Activated T-helper 2 cell treated with anti-CD3 and anti-CD28 coated beads, Interferon-gamma antibody, Interleukin-2, Interleukin-4, amounts not matched to agents 10 μg/mL and 5 μg/mL and 100 μg/mL, durations not matched to agents 14 hours and 24 hours and 36 hours (primary cell): ENCODE measurements around the gene SORCS2. TPM values are rescaled to one million over a fixed set of nuclear protein-coding genes. Genes with fewer than 3 reads are reported as not detected.
"Not testable (repeated sequence)": the region's sequence is repeated elsewhere in the genome, so short reads cannot be mapped to it uniquely, and the experiment has no call there.

Source experiments
- DNase-seq: peaks from one replicate; pipeline ENCODE4 v3.0.0; 2021; ENCODE audit warnings: low spot score
- H3K27ac Mint-ChIP-seq: one replicate; pipeline ENCODE4 v1.8.0; 2021; ENCODE audit warnings: mixed read lengths
- H3K27me3 Mint-ChIP-seq: one replicate; pipeline ENCODE4 v1.8.0; 2021; ENCODE audit warnings: low read depth, mixed read lengths
- H3K36me3 Mint-ChIP-seq: one replicate; pipeline ENCODE4 v1.8.0; 2021; ENCODE audit warnings: low read depth, mixed read lengths
- H3K4me1 Mint-ChIP-seq: one replicate; pipeline ENCODE4 v1.8.0; 2021; ENCODE audit warnings: low read depth, mixed read lengths
- H3K4me3 Mint-ChIP-seq: one replicate; pipeline ENCODE4 v1.8.0; 2021; ENCODE audit warnings: low read depth, mild to moderate bottlenecking, moderate library complexity, mixed read lengths
- H3K9me3 Mint-ChIP-seq: one replicate; pipeline ENCODE4 v1.8.0; 2021; ENCODE audit warnings: mixed read lengths
- intact Hi-C: fragments of 100-400 bp; cut with micrococcal nuclease; formaldehyde crosslinking; loops from one replicate; pipeline ENCODE4 v1.15.1; 2023
- total RNA-seq: library from RNA; stranded (reverse); gene quantifications from 2 replicates; pipeline ENCODE4 v1.2.3, GENCODE V29; 2022

Gene SORCS2
- total RNA-seq, 1 donor from 2014 or later, result 0.02 TPM

GRCh38 chr4:7154351-7154981 lies 37.9 kb upstream of the SORCS2 start:
- H3K4me3 Mint-ChIP-seq, result no peak overlapping the region
- no peak overlapping the region for H3K27ac Mint-ChIP-seq
- no peaks in the 10 kb centered on the region for H3K4me1 Mint-ChIP-seq
- no peaks in the 10 kb centered on the region for H3K9me3 Mint-ChIP-seq
- no peaks in the 10 kb centered on the region for H3K36me3 Mint-ChIP-seq
- H3K27me3 Mint-ChIP-seq, result peaks cover 8% of the 10 kb centered on the region
- intact Hi-C loops, result no loop called here
- no peak for DNase-seq

- H3K9me3 Mint-ChIP-seq, result no peaks in the 10 kb centered on the region
- intact Hi-C loops, result no loop called here
- no peak overlapping the region for H3K4me3 Mint-ChIP-seq
- no peak overlapping the region for H3K27ac Mint-ChIP-seq
- H3K27me3 Mint-ChIP-seq, result peaks cover 8% of the 10 kb centered on the region
- no peaks in the 10 kb centered on the region for H3K36me3 Mint-ChIP-seq
- no peaks in the 10 kb centered on the region for H3K4me1 Mint-ChIP-seq
- DNase-seq, result no peak
These were observed 36.7 kb upstream of the SORCS2 start for GRCh38 chr4:7155590-7156071.

DNA sequence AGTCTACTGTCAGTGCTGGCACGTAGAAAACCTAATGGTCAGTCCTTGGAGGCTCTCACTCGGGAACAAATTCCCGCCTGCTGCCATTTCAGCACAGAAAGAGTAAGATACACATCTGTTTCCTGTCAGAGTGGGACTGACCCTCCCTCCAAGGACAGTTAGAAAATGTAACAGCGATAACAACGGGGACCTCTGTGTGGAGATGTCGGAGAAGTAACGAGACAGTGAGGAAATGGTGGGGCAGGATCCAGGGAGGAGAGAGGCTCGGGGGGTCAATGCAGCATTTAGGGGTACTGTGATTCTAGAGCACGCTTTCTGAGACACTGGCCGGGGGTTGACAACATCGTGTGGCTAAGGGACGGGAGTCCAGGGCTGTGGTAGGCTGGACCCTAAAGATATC lies 36.0 kb upstream of the SORCS2 start:
- peaks cover 8% of the 10 kb centered on the region for H3K27me3 Mint-ChIP-seq
- no peaks in the 10 kb centered on the region for H3K36me3 Mint-ChIP-seq
- no peak overlapping the region for H3K27ac Mint-ChIP-seq
- intact Hi-C loops, result no loop called here
- DNase-seq, result no peak
- H3K9me3 Mint-ChIP-seq, result no peaks in the 10 kb centered on the region
- H3K4me3 Mint-ChIP-seq, result no peak overlapping the region
- H3K4me1 Mint-ChIP-seq, result no peaks in the 10 kb centered on the region

DNA sequence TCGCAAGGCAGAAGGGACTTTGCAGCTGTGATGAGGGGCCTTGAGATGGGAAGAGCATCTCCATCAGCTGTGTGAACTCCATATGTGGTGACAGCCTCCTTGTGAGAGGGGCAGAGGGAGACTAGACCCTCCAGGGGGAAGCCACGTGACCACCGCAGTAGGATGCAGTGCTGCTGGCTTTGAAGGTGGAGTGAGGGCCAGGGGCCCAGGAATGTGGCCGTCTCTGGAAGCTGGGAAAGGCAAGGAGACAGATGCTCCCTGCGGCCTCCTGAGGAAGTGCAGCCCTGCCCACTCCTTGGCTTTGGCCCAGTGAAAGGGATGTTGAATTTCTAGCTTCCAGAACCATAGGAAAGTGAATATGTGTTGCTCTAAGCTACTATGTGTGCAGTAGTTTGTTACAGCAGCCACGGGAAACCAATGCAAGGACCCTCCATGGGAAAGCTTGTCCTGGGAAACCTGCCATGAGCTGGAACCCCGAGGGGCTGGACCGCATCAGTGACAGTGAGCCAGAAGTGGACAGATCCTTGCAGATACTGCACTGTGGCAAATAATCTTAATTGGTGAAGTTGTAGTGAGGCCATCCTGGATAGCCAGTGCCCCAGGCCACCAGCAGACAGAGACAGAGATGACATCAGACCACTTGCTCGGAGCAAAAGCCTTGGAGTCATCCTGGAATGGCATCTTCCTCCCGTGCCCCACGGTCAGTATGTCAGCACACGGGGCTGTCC lies 35.4 kb upstream of the SORCS2 start:
- Mint-ChIP-seq H3K4me1 (no peaks in the 10 kb centered on the region), H3K27ac (no peak overlapping the region), H3K36me3 (no peaks in the 10 kb centered on the region), H3K27me3 (peaks cover 8% of the 10 kb centered on the region), H3K4me3 (no peak overlapping the region), H3K9me3 (no peaks in the 10 kb centered on the region)
- intact Hi-C loops, result no loop called here
- no peak for DNase-seq

DNA sequence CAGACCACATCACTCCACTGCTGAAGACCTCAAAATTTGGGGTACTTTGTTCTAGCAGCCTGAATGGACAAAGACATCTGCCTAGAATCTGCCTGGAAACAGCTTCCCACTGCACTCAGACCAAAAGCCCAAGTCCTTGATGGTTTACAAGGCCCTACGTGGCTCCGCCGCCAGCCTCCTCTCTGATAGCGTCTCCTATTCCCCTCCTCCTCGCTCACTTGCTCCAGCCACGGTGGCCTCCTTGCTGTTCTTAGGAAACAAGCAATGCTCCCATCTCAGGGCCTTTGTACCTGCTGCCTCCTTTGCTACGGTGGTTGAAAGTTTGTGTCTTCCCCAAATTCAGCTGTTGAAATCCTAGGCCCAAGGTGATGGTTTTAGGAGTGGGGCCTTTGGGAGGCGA lies 34.7 kb upstream of the SORCS2 start:
- H3K36me3 Mint-ChIP-seq, result no peaks in the 10 kb centered on the region
- H3K9me3 Mint-ChIP-seq, result no peaks in the 10 kb centered on the region
- H3K4me3 Mint-ChIP-seq, result no peak overlapping the region
- peaks cover 8% of the 10 kb centered on the region for H3K27me3 Mint-ChIP-seq
- no peak overlapping the region for H3K27ac Mint-ChIP-seq
- DNase-seq, result no peak
- intact Hi-C loops, result no loop called here
- no peaks in the 10 kb centered on the region for H3K4me1 Mint-ChIP-seq

GRCh38 chr4:7158081-7158750 lies 34.1 kb upstream of the SORCS2 start:
- Mint-ChIP-seq H3K36me3 (no peaks in the 10 kb centered on the region), H3K4me1 (no peaks in the 10 kb centered on the region), H3K4me3 (no peak overlapping the region), H3K27me3 (peaks cover 8% of the 10 kb centered on the region), H3K27ac (no peak overlapping the region), H3K9me3 (no peaks in the 10 kb centered on the region)
- DNase-seq, result no peak
- intact Hi-C loops, result no loop called here

GRCh38 chr4:7158991-7159390 lies 33.3 kb upstream of the SORCS2 start:
- H3K9me3 Mint-ChIP-seq, result no peaks in the 10 kb centered on the region
- H3K36me3 Mint-ChIP-seq, result no peaks in the 10 kb centered on the region
- no peak for DNase-seq
- no peak overlapping the region for H3K4me3 Mint-ChIP-seq
- no peak overlapping the region for H3K27ac Mint-ChIP-seq
- peaks cover 8% of the 10 kb centered on the region for H3K27me3 Mint-ChIP-seq
- intact Hi-C loops, result no loop called here
- no peaks in the 10 kb centered on the region for H3K4me1 Mint-ChIP-seq

- Mint-ChIP-seq H3K36me3 (no peaks in the 10 kb centered on the region), H3K4me1 (no peaks in the 10 kb centered on the region), H3K27ac (no peak overlapping the region), H3K9me3 (no peaks in the 10 kb centered on the region), H3K4me3 (no peak overlapping the region), H3K27me3 (peaks cover 8% of the 10 kb centered on the region)
- intact Hi-C loops, result no loop called here
- no peak for DNase-seq
These were observed 32.4 kb upstream of the SORCS2 start for GRCh38 chr4:7159923-7160322.

DNA sequence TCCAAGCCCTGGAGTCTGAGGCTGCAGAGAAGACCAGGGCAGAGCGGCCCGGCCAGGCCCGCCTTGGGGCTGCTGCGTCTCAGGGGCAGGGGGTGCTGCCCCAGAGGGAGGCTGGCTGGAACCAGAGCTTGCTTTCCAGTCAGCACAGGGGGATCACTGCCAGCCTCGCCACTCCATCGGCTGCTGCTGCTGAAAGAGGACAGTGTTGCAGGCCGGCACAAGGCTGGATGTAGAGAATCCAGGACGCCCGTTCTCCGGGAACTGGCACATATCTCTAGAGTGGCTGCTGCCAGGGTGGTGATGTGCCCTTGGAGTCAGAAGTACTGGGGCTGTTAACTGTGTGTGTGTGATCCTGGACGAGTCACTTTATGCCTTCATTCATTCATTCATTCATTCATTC lies 31.9 kb upstream of the SORCS2 start:
- H3K27ac Mint-ChIP-seq, result no peak overlapping the region
- no peak for DNase-seq
- peaks cover 8% of the 10 kb centered on the region for H3K27me3 Mint-ChIP-seq
- H3K9me3 Mint-ChIP-seq, result no peaks in the 10 kb centered on the region
- no peaks in the 10 kb centered on the region for H3K36me3 Mint-ChIP-seq
- H3K4me3 Mint-ChIP-seq, result no peak overlapping the region
- H3K4me1 Mint-ChIP-seq, result no peaks in the 10 kb centered on the region
- intact Hi-C loops, result no loop called here

GRCh38 chr4:7160951-7161440 lies 31.3 kb upstream of the SORCS2 start:
- Mint-ChIP-seq H3K4me1 (no peaks in the 10 kb centered on the region), H3K9me3 (no peaks in the 10 kb centered on the region), H3K36me3 (no peaks in the 10 kb centered on the region), H3K27ac (no peak overlapping the region), H3K27me3 (peaks cover 8% of the 10 kb centered on the region), H3K4me3 (no peak overlapping the region)
- intact Hi-C loops, result no loop called here
- no peak for DNase-seq

- no peak overlapping the region for H3K27ac Mint-ChIP-seq
- intact Hi-C loops, result no loop called here
- no peak overlapping the region for H3K4me3 Mint-ChIP-seq
- H3K27me3 Mint-ChIP-seq, result peaks cover 2% of the 10 kb centered on the region
- H3K36me3 Mint-ChIP-seq, result no peaks in the 10 kb centered on the region
- no peak for DNase-seq
- H3K4me1 Mint-ChIP-seq, result no peaks in the 10 kb centered on the region
- H3K9me3 Mint-ChIP-seq, result no peaks in the 10 kb centered on the region
These were observed 30.6 kb upstream of the SORCS2 start for GRCh38 chr4:7161721-7162214.

- intact Hi-C loops, result not testable (repeated sequence)
These were observed 27.1 kb upstream of the SORCS2 start for GRCh38 chr4:7165056-7165873.

More at GRCh38 chr4:7165056-7165873, 27.1 kb upstream of the SORCS2 start:
- DNase-seq, H3K36me3 Mint-ChIP-seq, H3K4me3 Mint-ChIP-seq, H3K27me3 Mint-ChIP-seq, H3K27ac Mint-ChIP-seq, H3K9me3 Mint-ChIP-seq, H3K4me1 Mint-ChIP-seq: not testable (repeated sequence)
